ENCODE data around the gene GRAP2. TPM values are rescaled to one million over a fixed set of nuclear protein-coding genes. Genes with fewer than 3 reads are reported as not detected.

GRAP2 gene
- total RNA-seq, 1 donor from 2014 or later, result 9.8 TPM

GRCh38 chr22:40009951-40010671, 109.2 kb downstream of the GRAP2 start:
- DNase-seq (ENCODE audit: low spot score), result peak; percentile 39

GRCh38 chr22:40010746-40011145, 109.9 kb downstream of the GRAP2 start:
- no peak for DNase-seq (ENCODE audit: low spot score)

- DNase-seq (ENCODE audit: low spot score), result no peak
Observed at GRCh38 chr22:40014667-40015248, 113.9 kb downstream of the GRAP2 start.

GRCh38 chr22:40015358-40015976, 114.6 kb downstream of the GRAP2 start:
- no peak for DNase-seq (ENCODE audit: low spot score)

- DNase-seq (ENCODE audit: low spot score), result no peak
Observed at GRCh38 chr22:40018051-40018450, 117.2 kb downstream of the GRAP2 start.

- no peak for DNase-seq (ENCODE audit: low spot score)
Observed at GRCh38 chr22:40019100-40019499, 118.2 kb downstream of the GRAP2 start.

- DNase-seq (ENCODE audit: low spot score), result no peak
Observed at GRCh38 chr22:40020956-40021355, 120.1 kb downstream of the GRAP2 start.

- DNase-seq (ENCODE audit: low spot score), result no peak
Observed at GRCh38 chr22:40021401-40022000, 120.6 kb downstream of the GRAP2 start.

GRCh38 chr22:40022536-40023240, 121.8 kb downstream of the GRAP2 start:
- DNase-seq (ENCODE audit: low spot score), result no peak

Other genes starting within 250 kb of the GRAP2 start
- gene ENTHD1, start 7.3 kb upstream of the GRAP2 start, total RNA-seq, result 0.09 TPM
- gene TMA7B, start 59.3 kb downstream of the GRAP2 start, total RNA-seq, result 0.66 TPM
- 12.1 TPM for gene FAM83F, start 93.9 kb downstream of the GRAP2 start, total RNA-seq